HG03139 (cell line): ENCODE data around the gene TCEA2.

Experiments
- ATAC-seq: cut with Tn5 transposase; IDR thresholded peaks from one replicate; pipeline ENCODE4 v1.9.1; 2021; ENCODE audit not compliant: unreplicated experiment

TCEA2 gene

GRCh38 chr20:64091340-64091739 is 28.3 kb downstream of the TCEA2 start:
- no peak for ATAC-seq

- no peak for ATAC-seq
These were observed 28.8 kb downstream of the TCEA2 start for GRCh38 chr20:64091770-64092169.

GRCh38 chr20:64092258-64093012 is 29.4 kb downstream of the TCEA2 start:
- no peak for ATAC-seq

DNA sequence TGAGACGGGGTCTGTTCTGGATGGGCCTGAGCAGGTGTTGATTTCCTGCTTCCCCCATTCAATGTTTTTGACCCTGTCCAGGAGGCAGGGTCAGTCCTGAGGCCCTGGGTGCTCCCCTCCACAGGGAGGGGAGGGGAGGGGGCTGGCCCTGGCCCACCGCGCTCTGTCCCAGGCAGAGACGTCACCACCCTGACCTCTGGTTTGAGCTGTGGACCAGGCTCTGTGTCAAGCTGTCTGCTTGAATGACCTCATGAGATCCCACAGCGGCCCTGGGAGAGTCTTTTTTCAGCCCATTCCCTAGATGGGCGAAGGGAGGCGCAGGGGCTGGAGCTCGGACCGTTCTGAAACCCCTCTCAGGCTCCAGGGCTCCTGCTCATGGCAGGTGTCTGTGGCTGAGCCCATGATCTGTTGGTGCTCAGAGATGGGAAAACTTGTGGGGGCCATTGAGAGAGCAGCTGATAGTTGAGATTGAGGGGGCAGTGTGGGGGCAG is 30.1 kb downstream of the TCEA2 start:
- ATAC-seq = no peak

DNA sequence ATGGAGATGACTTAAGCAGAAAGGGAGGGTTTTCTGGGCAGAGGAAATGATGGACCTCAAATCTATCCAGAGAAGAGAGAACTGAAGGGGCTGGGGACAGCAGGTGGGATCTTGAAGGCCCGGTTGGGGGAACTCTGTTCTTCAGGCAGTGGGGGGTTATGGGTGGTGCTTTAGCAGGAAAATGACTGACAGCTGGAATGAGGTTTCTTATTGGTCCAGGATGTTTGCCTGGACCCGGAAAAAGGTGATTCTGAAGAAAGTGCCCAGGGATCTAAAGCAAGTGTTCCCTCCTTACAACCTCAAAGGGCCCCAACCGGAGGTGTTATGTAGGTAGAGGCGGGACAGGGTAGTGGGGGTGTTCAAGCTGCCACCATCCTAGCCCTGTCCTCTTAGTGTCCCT is 32.5 kb downstream of the TCEA2 start:
- no peak for ATAC-seq

- no peak for ATAC-seq
These were observed 32.9 kb downstream of the TCEA2 start for GRCh38 chr20:64095927-64096326.

DNA sequence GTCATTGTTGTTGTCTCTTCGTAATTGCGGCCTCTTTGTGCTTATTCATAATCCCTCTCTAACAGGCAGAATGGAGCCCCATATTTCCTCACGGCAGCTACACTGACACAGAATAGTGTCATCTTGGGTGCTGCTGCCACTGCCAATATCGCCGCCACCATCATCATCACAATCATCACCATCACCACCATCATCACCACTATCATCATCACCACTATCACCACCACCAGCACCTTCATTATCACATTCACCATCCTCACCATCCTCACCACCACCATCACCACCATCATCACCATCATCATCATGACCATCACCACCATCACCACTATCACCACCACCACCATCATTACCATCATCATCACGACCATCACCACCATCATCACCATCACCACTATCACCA is 33.5 kb downstream of the TCEA2 start:
- ATAC-seq = no peak

DNA sequence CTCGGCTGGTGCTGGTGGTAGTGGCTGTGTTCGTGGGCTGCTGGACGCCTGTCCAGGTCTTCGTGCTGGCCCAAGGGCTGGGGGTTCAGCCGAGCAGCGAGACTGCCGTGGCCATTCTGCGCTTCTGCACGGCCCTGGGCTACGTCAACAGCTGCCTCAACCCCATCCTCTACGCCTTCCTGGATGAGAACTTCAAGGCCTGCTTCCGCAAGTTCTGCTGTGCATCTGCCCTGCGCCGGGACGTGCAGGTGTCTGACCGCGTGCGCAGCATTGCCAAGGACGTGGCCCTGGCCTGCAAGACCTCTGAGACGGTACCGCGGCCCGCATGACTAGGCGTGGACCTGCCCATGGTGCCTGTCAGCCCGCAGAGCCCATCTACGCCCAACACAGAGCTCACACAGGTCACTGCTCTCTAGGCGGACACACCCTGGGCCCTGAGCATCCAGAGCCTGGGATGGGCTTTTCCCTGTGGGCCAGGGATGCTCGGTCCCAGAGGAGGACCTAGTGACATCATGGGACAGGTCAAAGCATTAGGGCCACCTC is 35.5 kb downstream of the TCEA2 start:
- ATAC-seq = no peak

DNA sequence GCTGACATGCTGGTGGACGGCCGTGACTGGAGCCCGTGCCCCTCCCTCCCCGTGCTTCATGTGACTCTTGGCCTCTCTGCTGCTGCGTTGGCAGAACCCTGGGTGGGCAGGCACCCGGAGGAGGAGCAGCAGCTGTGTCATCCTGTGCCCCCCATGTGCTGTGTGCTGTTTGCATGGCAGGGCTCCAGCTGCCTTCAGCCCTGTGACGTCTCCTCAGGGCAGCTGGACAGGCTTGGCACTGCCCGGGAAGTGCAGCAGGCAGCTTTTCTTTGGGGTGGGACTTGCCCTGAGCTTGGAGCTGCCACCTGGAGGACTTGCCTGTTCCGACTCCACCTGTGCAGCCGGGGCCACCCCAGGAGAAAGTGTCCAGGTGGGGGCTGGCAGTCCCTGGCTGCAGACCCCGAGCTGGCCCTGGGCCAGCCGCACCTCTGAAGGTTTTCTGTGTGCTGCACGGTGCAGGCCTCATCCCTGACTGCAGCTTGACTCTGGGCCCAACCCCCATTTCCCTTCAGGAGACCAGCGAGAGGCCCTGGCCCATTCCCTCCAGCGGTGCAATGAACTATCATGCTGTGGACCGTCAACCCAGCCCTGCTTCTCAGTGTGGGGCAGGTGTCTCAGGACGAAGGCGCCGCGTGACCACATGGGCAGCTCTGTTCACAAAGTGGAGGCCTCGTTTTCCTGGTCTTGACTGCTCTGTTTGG is 36.2 kb downstream of the TCEA2 start:
- ATAC-seq = no peak

DNA sequence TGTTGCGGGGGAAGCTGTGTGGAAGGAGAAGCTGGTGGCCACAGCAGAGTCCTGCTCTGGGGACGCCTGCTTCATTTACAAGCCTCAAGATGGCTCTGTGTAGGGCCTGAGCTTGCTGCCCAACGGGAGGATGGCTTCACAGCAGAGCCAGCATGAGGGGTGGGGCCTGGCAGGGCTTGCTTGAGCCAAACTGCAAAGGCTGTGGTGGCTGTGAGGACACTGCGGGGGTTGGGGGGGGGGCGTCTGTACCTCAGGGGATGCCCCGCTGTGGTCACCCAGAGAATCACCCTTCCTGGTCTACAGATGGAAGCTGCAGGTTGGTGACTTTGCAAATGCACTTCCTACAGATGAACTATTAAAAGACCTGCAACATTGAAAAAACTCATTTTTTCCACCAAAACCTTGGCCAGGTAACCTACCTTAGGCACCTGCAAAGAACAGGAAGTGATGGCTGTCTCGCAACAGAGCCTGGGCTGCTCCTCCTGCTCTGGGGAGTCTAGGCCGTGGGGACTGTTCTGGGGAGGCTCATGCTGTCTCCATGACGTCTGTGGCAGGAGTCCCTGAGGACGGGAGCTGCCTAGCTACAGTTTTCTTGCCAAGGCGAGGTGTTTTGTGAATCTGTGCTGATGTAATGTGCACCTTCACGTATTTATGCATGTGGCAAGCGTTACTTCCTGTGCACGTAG is 37.0 kb downstream of the TCEA2 start:
- ATAC-seq = no peak

DNA sequence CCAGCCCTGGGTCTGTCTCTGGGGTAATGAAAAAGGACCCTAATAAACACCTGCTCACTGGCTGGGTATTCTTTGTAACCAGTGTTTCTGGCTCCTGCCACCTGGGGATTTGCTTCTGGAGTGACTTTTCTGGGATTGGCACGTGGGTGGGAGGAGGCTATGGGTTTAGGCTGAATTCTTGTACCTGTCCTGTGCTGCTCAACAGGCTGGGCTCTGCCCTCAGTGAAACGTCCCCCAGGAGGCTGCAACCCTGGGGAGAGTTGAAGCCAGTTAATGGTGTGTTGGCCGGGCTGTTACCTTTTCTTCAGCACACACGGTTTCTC is 37.5 kb downstream of the TCEA2 start:
- no peak for ATAC-seq

DNA sequence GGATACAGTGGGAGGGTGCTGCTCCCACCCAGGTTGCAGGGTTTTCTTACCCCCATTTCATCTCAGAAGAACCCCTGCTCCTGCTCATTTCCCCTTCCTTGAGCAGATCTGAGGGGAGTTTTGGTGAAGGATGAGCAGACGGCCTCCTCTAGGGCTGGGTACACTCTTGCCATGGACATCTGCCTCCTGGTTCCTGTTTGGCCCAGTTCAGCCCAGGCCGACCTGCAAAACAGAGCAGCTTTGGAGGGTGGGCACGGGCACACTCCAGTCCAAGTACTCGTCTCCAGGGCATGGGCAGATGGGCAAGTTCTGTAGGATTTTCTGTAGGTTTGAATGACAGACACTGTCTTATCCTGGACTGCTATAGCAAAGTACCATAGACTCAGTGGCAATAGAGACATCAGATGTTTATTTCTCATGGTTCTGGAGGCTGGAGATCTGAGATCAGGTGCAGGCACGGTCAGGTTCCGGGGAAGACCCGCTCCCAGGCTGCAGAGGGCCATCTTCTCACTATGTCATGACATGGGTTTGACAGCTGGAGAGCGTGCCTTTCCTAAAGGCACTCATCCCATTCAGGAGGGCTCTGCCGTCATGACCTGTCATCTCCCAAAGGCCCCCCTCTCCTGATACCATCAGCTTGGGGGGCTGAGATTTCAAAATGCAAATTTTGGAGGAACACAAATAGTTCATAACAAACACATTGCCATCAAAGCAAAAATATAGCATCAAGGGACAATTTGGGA is 38.1 kb downstream of the TCEA2 start:
- no peak for ATAC-seq

- ATAC-seq = no peak
These were observed 39.0 kb downstream of the TCEA2 start for GRCh38 chr20:64101731-64102621.

DNA sequence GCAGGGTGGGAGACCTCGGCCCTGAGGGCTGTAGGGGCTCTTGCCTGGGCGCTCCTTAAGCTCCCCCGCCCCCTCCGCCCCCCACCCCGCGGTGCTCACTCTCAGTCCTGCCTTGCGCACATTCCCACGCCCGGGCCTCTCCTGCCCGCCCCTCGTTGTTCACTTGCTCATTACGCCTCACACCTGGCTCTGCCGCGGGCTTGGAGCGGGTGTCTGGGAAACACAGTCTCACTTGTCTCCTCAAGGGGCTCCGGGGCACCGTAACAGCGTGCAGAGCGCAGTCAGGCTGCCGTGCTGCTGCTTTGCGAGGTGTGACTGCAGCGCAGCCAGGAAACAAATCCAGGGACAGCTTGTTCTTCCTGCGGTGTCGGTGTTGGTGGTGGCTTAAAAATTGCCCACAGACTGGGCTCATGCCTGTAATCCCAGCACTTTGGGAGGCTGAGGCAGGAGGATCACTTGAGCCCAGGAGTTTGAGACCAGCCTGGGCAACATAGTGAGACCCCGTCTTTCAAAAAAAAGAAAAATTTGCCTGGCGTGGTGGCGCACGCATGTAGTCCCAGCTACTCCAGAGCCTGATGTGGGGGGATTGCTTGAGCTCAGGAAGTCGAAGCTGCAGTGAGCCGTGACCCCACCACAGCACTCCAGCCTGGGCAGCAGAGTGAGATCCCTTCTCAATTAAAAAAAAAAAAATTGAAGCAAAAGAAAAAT is 39.8 kb downstream of the TCEA2 start:
- no peak for ATAC-seq

GRCh38 chr20:64103871-64104666 is 41.1 kb downstream of the TCEA2 start:
- ATAC-seq = no peak

GRCh38 chr20:64104667-64105451 is 41.9 kb downstream of the TCEA2 start:
- ATAC-seq = no peak

- ATAC-seq = no peak
These were observed 42.9 kb downstream of the TCEA2 start for GRCh38 chr20:64105846-64106434.
